ENCODE measurements around the gene PEX11G.

DNA sequence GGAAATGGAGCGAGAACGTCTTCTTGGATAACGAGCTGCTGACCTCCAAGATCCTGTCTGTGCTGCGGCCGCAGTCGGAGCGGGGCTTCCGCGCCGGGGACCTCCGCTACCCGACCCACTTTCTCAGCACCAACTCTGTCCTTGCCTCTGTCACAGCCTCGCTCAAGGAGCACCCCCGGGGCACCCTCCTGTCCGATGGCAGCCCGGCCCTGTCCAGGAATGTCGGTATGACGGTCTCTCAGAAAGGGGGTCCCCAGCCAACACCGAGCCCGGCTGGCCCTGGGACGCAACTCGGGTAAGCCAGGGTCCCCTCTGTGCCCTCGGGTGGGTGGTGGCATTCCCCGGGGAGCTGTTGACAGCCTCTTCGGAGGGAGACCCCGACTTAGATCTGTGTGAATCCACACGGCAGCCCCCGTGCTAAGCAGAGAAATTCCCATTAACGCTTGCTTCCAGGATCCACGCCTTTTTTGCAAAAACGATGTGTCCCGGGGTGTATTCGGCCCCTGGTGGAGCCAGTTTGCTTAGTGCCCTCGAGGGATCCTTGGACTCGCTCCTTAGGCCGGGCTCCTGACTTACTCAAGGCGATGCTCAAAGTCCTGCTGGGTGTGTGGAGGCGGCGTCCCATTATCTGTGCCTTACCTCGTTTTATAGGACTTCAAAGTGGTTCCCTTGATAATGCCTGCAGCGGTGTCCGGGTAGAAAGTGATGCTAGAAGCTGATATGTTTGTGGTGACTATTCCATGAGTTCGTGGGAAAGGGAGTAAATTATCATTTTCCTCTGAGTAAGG is 48.5 kb downstream of the PEX11G start:
- TF ChIP-seq, protein P1, sequence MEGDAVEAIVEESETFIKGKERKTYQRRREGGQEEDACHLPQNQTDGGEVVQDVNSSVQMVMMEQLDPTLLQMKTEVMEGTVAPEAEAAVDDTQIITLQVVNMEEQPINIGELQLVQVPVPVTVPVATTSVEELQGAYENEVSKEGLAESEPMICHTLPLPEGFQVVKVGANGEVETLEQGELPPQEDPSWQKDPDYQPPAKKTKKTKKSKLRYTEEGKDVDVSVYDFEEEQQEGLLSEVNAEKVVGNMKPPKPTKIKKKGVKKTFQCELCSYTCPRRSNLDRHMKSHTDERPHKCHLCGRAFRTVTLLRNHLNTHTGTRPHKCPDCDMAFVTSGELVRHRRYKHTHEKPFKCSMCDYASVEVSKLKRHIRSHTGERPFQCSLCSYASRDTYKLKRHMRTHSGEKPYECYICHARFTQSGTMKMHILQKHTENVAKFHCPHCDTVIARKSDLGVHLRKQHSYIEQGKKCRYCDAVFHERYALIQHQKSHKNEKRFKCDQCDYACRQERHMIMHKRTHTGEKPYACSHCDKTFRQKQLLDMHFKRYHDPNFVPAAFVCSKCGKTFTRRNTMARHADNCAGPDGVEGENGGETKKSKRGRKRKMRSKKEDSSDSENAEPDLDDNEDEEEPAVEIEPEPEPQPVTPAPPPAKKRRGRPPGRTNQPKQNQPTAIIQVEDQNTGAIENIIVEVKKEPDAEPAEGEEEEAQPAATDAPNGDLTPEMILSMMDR (IDR thresholded peaks at IDR 0.05) = no peak
- no peak for TF ChIP-seq POLR2AphosphoS5 (IDR thresholded peaks at IDR 0.05)
- no peak for TF ChIP-seq POLR2A (IDR thresholded peaks at IDR 0.05)
- no peak for TF ChIP-seq EP300 (IDR thresholded peaks at IDR 0.05)
